Stimulated activated CD4-positive, alpha-beta T cell treated with anti-CD3 and anti-CD28 coated beads, Interleukin-12 subunit alpha, Interleukin-12 subunit beta, amount 100 ng/mL, for 24 hours (primary cell): ENCODE data around the gene TSN.

Experiments used
- DNase-seq, 2 experiments: peaks; one replicate each; pipeline ENCODE4 v3.0.0-alpha.2; 2020; ENCODE audit warnings: low read depth in 2 of 2

The TSN gene

GRCh38 chr2:121746071-121746578, 9.3 kb upstream of the TSN start:
- DNase-seq, result peak in 1 of 2 experiments; percentile 20

- DNase-seq, result no peak
These were observed 7.2 kb upstream of the TSN start for GRCh38 chr2:121748202-121748601.

DNA sequence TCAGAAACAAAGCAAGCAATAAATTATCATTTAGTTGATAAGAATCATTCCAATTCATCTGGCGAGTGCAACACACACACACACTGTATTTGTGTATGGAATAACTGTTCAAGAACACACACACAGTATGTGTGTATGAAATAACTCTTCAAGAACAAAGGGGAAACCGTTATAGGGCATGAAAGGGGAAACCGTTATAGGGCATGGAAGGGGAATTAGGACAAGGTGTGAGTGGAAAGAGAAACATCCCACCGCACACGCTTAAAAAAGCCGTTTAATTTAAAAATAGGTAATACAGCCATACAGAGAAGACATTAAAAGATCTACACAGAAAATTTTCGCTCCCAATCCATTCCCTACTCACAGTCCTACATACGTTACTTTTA, 607 bp upstream of the TSN start:
- no peak for DNase-seq

DNA sequence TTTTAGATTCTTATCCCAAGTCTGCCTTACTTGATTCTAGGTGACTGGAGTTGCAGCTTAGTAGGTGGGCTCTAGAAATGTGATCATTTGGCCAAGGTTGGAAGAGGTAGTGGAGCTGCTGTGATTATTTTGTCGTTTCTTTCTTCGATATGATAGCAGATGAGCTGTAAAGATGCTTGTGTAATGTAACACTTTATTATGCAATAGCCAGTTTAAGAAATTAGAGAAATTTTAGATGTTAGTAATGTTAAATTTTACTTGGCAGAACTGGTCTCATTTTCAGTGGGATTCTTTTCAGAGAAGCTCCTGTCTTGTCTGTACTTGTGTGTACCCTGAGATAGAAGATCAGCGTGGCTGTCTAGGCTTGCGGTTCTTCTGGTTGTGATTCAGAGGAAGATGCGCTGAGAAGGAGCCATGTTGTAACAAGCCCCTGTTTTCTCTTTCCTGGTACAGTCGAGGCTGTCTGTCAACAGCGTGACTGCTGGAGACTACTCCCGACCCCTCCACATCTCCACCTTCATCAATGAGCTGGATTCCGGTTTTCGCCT, 9.3 kb downstream of the TSN start:
- no peak for DNase-seq

DNA sequence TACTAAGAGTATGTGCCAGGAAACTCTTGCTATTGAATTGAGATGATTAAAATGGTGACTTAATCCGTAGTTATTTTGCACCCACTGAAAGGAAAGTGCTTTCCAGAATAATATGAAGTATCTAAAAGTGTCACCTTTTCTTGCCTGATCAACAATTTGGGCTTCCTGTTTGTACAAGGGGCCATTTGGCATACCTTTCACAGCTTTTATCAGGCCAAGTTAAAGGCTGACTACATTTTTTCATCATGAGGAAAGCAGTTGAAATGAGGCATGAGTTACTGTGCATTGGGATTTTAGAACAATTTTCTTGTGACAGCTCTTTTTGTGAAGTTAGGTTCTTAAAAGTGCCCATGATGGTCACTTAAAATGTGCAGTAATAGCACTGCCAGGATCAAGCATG, 11.2 kb downstream of the TSN start:
- DNase-seq, result no peak

DNA sequence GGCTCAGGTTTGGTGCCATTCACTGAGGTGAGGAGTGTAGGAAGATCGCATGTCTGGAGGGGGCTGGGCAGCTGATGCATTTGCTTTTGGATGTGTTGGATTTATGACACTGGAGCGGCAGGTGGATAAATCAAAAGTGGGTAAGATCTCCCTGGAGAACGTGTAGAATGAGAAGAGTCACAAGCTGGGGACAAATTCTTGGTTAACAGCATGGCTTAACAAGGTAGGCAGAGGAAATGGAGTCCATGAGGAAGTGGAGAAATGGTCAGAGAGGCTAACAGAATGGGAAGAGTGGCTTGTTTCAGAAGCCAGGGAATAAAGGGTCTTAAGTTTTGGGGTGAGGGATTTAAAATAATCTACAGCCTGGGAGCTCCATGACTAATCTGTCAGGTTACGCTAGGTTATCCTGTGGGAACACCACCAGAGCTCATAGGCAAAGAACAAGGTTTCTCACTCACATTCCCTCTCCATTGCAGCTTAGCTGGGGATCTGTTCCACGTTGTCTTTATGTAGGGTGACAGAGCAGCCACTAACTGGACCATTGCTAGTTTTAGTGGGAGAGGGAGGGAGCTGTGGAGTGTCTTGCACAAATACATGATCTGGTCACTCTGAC, 12.8 kb downstream of the TSN start:
- no peak for DNase-seq

DNA sequence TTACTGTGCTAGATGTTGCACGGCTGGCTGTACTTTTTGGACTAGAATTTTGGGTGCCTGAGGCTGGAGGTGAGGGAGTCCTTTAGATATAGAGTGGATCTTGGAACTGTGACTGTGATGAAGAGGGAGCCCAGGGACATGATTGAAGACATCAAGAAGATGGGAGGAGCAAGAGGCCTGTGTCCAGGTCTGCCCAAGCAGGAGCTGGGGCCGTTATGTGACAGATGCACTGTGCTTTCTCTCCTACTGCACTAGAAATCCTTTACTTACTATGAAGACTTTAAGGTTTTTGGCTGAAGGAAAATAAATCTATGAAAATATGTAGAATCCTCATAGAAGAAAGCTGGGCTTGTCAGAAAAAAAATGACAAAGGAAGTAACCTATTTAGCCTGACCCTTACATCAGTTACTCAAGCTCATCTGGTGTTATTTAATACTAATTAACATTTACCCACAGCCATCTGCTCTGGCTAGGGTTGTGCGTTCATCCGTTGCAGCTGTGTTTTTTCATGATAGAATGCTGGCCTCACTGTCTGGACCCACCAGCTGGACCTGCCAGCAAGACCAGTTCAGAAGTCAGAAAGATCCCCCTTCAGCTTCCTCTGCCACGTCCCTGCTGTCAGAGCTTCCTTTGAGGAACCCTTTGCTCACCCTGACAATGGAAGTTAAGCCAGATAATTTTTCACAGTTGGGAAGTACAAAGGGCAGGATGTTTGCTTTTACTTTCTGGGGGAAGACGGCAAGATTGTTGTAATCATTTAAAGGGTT, 16.7 kb downstream of the TSN start:
- no peak for DNase-seq

- no peak for DNase-seq
These were observed 18.8 kb downstream of the TSN start for GRCh38 chr2:121774235-121774634.

DNA sequence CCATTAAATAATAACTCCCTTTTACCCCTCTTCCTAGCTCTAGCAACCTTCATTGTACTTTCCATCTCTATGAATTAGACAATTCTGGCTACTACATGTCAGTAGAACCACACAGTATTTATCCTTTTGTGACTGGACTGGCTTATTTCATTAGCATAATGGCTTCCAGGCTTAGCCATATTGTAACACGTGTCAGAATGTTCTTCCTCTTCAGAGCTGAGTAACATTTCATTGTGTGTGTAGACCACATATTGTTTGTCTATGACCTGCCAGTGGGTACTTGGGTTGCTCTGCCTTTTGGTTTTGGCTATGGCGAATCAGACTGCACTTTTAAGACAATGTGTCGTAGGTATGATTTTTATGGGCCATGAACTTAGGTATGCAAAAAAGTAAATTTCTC, 20.9 kb downstream of the TSN start:
- DNase-seq, result no peak

DNA sequence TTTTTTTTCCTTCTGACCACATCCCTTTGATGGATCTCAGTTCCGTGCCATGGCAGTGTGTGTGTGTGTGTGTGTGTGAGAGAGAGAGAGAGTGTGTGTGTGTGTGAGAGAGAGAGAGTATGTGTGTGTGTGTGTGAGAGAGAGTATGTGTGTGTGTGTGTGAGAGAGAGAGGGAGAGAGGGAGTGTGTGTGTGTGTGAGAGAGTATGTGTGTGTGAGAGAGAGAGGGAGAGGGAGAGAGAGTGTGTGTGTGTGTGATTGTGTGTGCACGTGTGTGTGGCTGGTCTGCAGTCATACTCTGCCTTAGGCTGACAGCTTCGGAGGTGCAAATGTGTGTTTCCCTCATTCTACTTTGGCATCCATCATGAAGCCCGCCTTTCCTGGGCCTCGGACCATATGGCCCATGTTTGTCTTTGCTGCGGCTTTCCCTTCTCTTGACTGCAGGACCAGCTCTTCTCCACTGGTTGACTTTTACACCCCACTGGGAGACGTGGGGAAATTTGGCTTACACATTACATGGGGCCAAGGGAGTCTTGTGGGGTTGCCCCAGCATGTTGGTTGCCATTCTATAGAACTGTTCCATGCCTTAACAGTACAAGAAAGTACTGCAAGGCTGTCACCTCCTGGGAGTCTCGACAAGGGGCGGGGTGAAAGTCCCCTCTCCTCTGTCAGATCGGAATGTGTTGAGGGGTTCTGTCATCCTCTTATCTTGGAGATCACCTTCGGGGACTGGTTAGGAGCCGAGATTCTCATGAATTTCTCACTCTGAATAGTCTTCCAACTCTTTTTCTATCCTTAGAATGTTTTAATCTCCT, 21.6 kb downstream of the TSN start:
- DNase-seq, result no peak

GRCh38 chr2:121777699-121778058, 22.2 kb downstream of the TSN start:
- no peak for DNase-seq

DNA sequence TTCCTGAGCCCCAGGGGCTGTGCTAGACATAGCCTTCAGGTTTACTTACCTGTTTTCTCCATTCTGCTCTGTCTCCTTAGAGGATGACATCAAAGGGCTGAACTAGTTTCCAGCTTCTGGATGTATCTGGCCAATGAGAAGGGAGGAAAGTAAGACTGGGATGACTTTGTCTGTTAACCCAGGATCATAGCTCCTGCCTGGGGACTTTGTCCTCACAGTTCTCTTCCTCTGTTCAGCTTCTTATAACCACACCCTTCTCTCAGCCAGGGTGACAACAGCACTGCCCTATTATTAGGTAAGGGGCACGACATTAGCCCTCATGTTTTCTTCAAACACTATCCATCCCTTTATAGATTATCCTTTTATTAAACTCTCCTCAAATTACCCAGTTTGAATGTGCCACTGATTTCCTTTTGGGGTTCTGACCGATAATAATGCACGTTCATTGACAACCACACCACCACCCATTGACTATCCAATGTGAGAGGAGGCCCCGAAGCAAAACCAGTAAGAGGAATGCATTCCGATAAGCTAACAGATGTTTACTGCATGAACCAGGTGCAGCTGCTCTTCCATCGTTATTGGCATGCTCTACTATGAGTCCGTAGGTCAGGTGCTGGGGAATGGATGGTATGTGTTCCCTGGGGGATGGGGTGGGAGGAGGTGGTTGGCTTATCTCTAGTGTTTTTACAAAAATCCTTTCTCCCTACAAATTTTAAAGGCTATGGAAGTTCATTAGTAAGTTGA, 23.5 kb downstream of the TSN start:
- DNase-seq, result no peak

DNA sequence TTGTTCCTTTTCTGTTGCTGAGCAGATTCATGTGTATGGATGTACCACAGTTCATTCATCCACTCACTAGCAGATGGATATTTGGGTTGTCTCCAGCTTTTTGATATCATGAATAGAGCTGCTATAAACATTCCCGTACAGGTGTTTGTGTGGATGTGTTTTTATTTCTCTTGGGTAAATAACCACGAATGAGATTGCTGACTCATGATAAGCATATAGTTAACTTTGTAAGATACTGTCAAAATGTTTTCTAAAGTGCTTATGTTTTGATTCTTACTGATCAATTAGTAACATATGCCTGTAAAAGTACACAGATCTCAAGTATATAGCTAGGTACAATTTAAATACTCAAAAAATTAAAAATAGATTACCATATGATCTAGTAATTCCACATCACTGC, 27.7 kb downstream of the TSN start:
- no peak for DNase-seq

GRCh38 chr2:121788685-121789084, 33.2 kb downstream of the TSN start:
- no peak for DNase-seq

DNA sequence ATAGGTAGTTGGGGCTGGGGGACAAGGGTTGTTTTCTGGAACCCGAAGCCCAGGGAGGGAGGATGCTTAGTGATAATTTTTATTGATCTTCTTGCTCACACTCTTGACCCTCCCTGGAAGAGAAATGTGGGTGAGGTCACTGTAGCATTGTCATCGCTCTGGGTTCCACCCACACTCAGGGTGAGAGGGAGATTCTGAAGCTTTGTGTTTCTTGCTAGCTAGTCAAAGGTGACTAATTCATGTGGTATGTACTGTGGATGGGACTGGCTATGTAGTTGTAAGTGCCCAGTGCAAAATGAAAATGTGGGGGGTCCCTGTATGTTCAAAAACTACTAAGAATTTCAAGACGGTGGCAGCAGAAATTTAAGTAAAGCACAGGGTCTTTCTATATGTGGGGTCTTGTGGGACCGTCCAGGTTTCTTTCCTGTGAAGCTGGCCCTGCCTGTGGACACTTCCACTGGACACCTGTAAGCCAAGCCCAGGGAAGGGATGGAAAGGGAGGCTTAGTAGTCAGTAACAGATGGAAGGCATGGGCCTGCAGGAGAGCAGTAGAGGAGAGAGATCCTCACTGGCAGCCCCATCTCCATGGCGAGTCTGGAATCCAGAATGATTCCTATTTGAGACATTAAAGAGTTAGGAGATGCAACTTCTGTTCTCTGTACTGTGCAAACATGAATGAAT, 35.0 kb downstream of the TSN start:
- DNase-seq, result no peak

- DNase-seq, result no peak
These were observed 35.8 kb downstream of the TSN start for GRCh38 chr2:121791290-121791689.

- DNase-seq, result no peak
These were observed 36.4 kb downstream of the TSN start for GRCh38 chr2:121791801-121792221.

DNA sequence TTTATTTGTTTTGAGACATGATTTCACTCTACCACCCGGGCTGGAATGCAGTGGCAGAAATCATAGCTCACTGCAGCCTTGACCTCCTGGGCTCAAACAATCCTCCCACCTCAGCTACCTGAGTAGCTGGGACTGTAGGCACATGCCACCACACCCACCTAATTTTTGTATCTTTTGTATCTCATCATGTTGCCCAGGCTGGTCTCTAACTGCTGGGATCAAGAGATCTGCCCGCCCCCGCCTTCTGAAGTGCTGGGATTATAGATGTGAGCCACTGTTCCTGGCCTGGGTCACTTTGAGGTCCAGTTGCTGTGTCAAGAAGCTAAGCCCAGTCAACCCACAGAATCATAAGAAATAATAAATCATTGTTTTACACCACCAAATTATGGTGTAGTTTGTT, 38.4 kb downstream of the TSN start:
- no peak for DNase-seq

GRCh38 chr2:121794233-121794632, 38.8 kb downstream of the TSN start:
- no peak for DNase-seq

DNA sequence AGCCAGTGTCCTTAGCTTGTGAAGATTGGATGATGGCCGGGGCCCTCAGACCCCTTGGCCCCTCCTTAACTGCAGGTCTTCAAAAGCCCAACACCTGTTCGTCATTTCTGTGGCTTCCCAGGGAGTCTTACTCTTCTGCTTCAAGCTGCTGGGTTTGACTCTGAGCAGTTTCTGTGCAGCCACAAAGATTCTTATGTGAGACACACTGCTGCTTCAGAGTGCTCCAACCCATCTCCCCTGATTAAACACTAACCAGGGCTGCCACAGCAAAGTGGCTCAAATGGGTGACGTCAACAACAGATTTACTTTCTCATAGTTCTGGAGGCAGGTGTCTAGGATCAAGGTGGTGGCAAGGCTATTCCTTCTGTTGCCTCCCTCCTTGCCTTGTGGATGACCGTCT, 40.8 kb downstream of the TSN start:
- DNase-seq, result no peak

- DNase-seq, result no peak
These were observed 43.2 kb downstream of the TSN start for GRCh38 chr2:121798617-121799016.
